Nasal cavity respiratory epithelium epithelial cell of viscerocranial mucosa (primary cell): Measurements from ENCODE around the gene WDPCP. TPM values are rescaled to one million over a fixed set of nuclear protein-coding genes. Genes with fewer than 3 reads are reported as not detected.

Source experiments
- total RNA-seq: library from RNA; depleted of rRNA; stranded (reverse); fragments of >200 nt; gene quantifications from 2 replicates; pipeline ENCODE4 v1.2.3, GENCODE V29; 2014

WDPCP gene, protein sequence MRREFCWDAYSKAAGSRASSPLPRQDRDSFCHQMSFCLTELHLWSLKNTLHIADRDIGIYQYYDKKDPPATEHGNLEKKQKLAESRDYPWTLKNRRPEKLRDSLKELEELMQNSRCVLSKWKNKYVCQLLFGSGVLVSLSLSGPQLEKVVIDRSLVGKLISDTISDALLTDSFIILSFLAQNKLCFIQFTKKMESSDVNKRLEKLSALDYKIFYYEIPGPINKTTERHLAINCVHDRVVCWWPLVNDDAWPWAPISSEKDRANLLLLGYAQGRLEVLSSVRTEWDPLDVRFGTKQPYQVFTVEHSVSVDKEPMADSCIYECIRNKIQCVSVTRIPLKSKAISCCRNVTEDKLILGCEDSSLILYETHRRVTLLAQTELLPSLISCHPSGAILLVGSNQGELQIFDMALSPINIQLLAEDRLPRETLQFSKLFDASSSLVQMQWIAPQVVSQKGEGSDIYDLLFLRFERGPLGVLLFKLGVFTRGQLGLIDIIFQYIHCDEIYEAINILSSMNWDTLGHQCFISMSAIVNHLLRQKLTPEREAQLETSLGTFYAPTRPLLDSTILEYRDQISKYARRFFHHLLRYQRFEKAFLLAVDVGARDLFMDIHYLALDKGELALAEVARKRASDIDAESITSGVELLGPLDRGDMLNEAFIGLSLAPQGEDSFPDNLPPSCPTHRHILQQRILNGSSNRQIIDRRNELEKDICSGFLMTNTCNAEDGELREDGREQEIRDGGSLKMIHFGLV
- 5.8 and 6.1 TPM in 2 replicates for total RNA-seq

GRCh38 chr2:63588385-63589147 is at the start of gene WDPCP, which contains the start of gene MDH1:
WDPCP (minus strand) TSS chr2:63588477; CDS start chr2:63588271, 206 bp downstream.
MDH1 (plus strand) TSS chr2:63588963; CDS start chr2:63589044, 81 bp downstream.

Other genes with a start within 250 kb of the WDPCP start
- 113 and 147 TPM in 2 replicates for gene MDH1, start 486 bp upstream of the WDPCP start, total RNA-seq